Natural killer cell (primary cell): ENCODE measurements around the gene TRAP1. TPM values are rescaled to one million over a fixed set of nuclear protein-coding genes. Genes with fewer than 3 reads are reported as not detected.

Experiments used
- ATAC-seq, 3 donors: fragments of 150-1000 bp in 2 of 3; fragments of 200-7000 bp in 1 of 3; cut with Tn5 transposase; 1 replicate in 1 of 3; 2 replicates in 2 of 3; pipeline ENCODE4 v1.10.0; 2021; ENCODE audit warnings: mild to moderate bottlenecking in 2 of 3, moderate library complexity in 2 of 3
- DNase-seq, 2 donors: peaks; one replicate each; pipeline versions ENCODE4 v3.0.0 to v3.0.0-alpha.2; 2013 to 2021; ENCODE audit warnings: mixed read lengths in 1 of 2
- H3K27ac ChIP-seq: one replicate; pipeline ENCODE4 v1.5.1; 2013; ENCODE audit warnings: mild to moderate bottlenecking, low read length
- H3K27me3 ChIP-seq: one replicate; pipeline ENCODE4 v1.6.1; 2013; ENCODE audit warnings: low read length; ENCODE audit not compliant: control insufficient read depth, insufficient read depth
- H3K36me3 ChIP-seq: one replicate; pipeline ENCODE4 v1.6.1; 2013; ENCODE audit warnings: low read length; ENCODE audit not compliant: control insufficient read depth, insufficient read depth
- H3K4me1 ChIP-seq: one replicate; pipeline ENCODE4 v1.6.1; 2013; ENCODE audit warnings: low read length; ENCODE audit not compliant: control insufficient read depth, insufficient read depth
- H3K4me3 ChIP-seq: one replicate; pipeline ENCODE4 v1.5.1; 2013; ENCODE audit warnings: low read length
- H3K9me3 ChIP-seq: one replicate; pipeline ENCODE4 v1.6.1; 2013; ENCODE audit warnings: low read length; ENCODE audit not compliant: control insufficient read depth, insufficient read depth
- H3K27ac Mint-ChIP-seq, 2 donors: one replicate each; pipeline ENCODE4 v1.8.0; 2022; ENCODE audit warnings: mild to moderate bottlenecking in 2 of 2, mixed read lengths in 2 of 2, moderate library complexity in 1 of 2
- H3K27me3 Mint-ChIP-seq, 2 donors: one replicate each; pipeline ENCODE4 v1.8.0; 2022; ENCODE audit warnings: low read depth in 2 of 2, mixed read lengths in 2 of 2
- H3K36me3 Mint-ChIP-seq: one replicate; pipeline ENCODE4 v1.8.0; 2022; ENCODE audit warnings: mixed read lengths
- H3K4me1 Mint-ChIP-seq, 2 donors: one replicate each; pipeline ENCODE4 v1.8.0; 2022; ENCODE audit warnings: mixed read lengths in 2 of 2
- H3K4me3 Mint-ChIP-seq: one replicate; pipeline ENCODE4 v1.8.0; 2022; ENCODE audit warnings: mild to moderate bottlenecking, moderate library complexity, mixed read lengths
- H3K9me3 Mint-ChIP-seq, 2 donors: one replicate each; pipeline ENCODE4 v1.8.0; 2022; ENCODE audit warnings: mixed read lengths in 2 of 2
- CTCF ChIP-seq: fragments of 200-600 bp; IDR thresholded peaks from one replicate; pipeline ENCODE4 v1.8.0; 2022; ENCODE audit warnings: antibody characterized with exemption
- WGBS: methylation state at CpG from one replicate; pipeline ENCODE4 v1.1.7; 2013; ENCODE audit warnings: missing lambda C conversion rate; ENCODE audit not compliant: insufficient coverage; 5-methylcytosine and 5-hydroxymethylcytosine counted together
- intact Hi-C: fragments of 100-400 bp; cut with micrococcal nuclease; formaldehyde crosslinking; loops from one replicate; pipeline ENCODE4 v1.14.2; 2022
- total RNA-seq, 4 donors: library from RNA; stranded (reverse); fragments of 120-200 nt in 1 of 4; gene quantifications; one replicate each; pipeline versions ENCODE4 v1.2.3 to v1.2.4, GENCODE V29; 2013 to 2022

The TRAP1 gene
- 10 to 100 TPM; 33.7 to 56.7 (median 54.6) TPM for total RNA-seq
- 45.7 TPM for total RNA-seq (2013)

GRCh38 chr16:3717235-3718018 lies at the start of gene TRAP1:
Gene TRAP1 (minus strand): TSS chr16:3717524. CDS start chr16:3717508, 16 bp downstream.
- H3K4me1 Mint-ChIP-seq, result peaks cover 16 to 22% of the 10 kb centered on the region in 2 donors
- Histone ChIP-seq H3K27me3 (no peaks in the 10 kb centered on the region), H3K9me3 (no peaks in the 10 kb centered on the region), H3K4me1 (peaks cover 15% of the 10 kb centered on the region), H3K36me3 (no peaks in the 10 kb centered on the region), H3K4me3 (peak within 1 kb of the TSS; percentile 73), H3K27ac (peak within 1 kb of the TSS; percentile 77)
- DNase-seq (peak; percentile 92 to 95), ATAC-seq (peak; percentile 97 to 99 (median 97))
- H3K36me3 Mint-ChIP-seq, result no peaks in the 10 kb centered on the region
- no peaks in the 10 kb centered on the region for H3K27me3 Mint-ChIP-seq
- no peak for TF ChIP-seq CTCF
- WGBS, result under 1% methylated on average over 95 of the region's 95 CpGs
- intact Hi-C loops, result no loop called here
- H3K27ac Mint-ChIP-seq, result peak within 1 kb of the TSS; percentile 57 to 68
- peak within 1 kb of the TSS; percentile 86 for H3K4me3 Mint-ChIP-seq
- no peaks in the 10 kb centered on the region for H3K9me3 Mint-ChIP-seq

GRCh38 chr16:3766177-3766576 lies 48.9 kb upstream of the TRAP1 start:
- Mint-ChIP-seq H3K27ac (no peak overlapping the region), H3K27me3 (no peaks in the 10 kb centered on the region), H3K4me1 (peaks cover 11% of the 10 kb centered on the region in 2 donors), H3K4me3 (no peak overlapping the region), H3K36me3 (peaks cover 15% of the 10 kb centered on the region), H3K9me3 (no peaks in the 10 kb centered on the region)
- TF ChIP-seq CTCF, result no peak
- H3K27me3 ChIP-seq, result no peaks in the 10 kb centered on the region
- no peaks in the 10 kb centered on the region for H3K4me1 ChIP-seq
- H3K4me3 ChIP-seq, result no peak overlapping the region
- 92% methylated on average over 2 of the region's 3 CpGs for WGBS
- H3K36me3 ChIP-seq, result peaks cover 80% of the 10 kb centered on the region
- no peaks in the 10 kb centered on the region for H3K9me3 ChIP-seq
- no peak for ATAC-seq
- H3K27ac ChIP-seq, result no peak overlapping the region
- DNase-seq, result no peak
- intact Hi-C loops, result no loop called here

- Mint-ChIP-seq H3K36me3 (peaks cover 15% of the 10 kb centered on the region), H3K9me3 (no peaks in the 10 kb centered on the region), H3K4me1 (peaks cover 6 to 11% of the 10 kb centered on the region in 2 donors), H3K4me3 (no peak overlapping the region), H3K27me3 (no peaks in the 10 kb centered on the region), H3K27ac (no peak overlapping the region)
- H3K9me3 ChIP-seq, result no peaks in the 10 kb centered on the region
- H3K4me3 ChIP-seq, result no peak overlapping the region
- no peaks in the 10 kb centered on the region for H3K27me3 ChIP-seq
- ATAC-seq (no peak), DNase-seq (no peak)
- H3K4me1 ChIP-seq, result no peaks in the 10 kb centered on the region
- 100% methylated on average over 3 of the region's 3 CpGs for WGBS
- H3K27ac ChIP-seq, result no peak overlapping the region
- no peak for TF ChIP-seq CTCF
- peaks cover 70% of the 10 kb centered on the region for H3K36me3 ChIP-seq
- intact Hi-C loops, result no loop called here
Measured at GRCh38 chr16:3764409-3764808, 47.1 kb upstream of the TRAP1 start.
